Measurements from ENCODE around the gene MGAT4B.

MGAT4B gene

GRCh38 chr5:179779826-179780225 is 26.8 kb downstream of the MGAT4B start:
- Histone ChIP-seq H3K27ac (ENCODE audit: low read length) (no peak overlapping the region), H3K36me3 (ENCODE audit: control insufficient read depth, insufficient read depth, low read length) (peaks cover 7% of the 10 kb centered on the region), H3K27me3 (ENCODE audit: control insufficient read depth, insufficient read depth, low read length) (no peaks in the 10 kb centered on the region), H3K9me3 (ENCODE audit: control insufficient read depth, insufficient read depth, low read length) (no peaks in the 10 kb centered on the region), H3K4me1 (ENCODE audit: control insufficient read depth, insufficient read depth, low read length) (no peaks in the 10 kb centered on the region), H3K4me3 (ENCODE audit: low read length) (no peak overlapping the region)
- WGBS (ENCODE audit: insufficient coverage, insufficient read length) = no CpG with 5 or more reads among the region's 4 CpGs
- DNase-seq (ENCODE audit: low read depth, low spot score) = no peak

- Histone ChIP-seq H3K27me3 (ENCODE audit: control insufficient read depth, insufficient read depth, low read length) (no peaks in the 10 kb centered on the region), H3K4me1 (ENCODE audit: control insufficient read depth, insufficient read depth, low read length) (no peaks in the 10 kb centered on the region), H3K4me3 (ENCODE audit: low read length) (no peak overlapping the region), H3K36me3 (ENCODE audit: control insufficient read depth, insufficient read depth, low read length) (peaks cover 14% of the 10 kb centered on the region), H3K9me3 (ENCODE audit: control insufficient read depth, insufficient read depth, low read length) (no peaks in the 10 kb centered on the region), H3K27ac (ENCODE audit: low read length) (no peak overlapping the region)
- DNase-seq (ENCODE audit: low read depth, low spot score) = no peak
- WGBS (ENCODE audit: insufficient coverage, insufficient read length) = no CpG with 5 or more reads among the region's 5 CpGs
Observed at GRCh38 chr5:179778591-179778990, 28.1 kb downstream of the MGAT4B start.

- H3K36me3 ChIP-seq (ENCODE audit: control insufficient read depth, insufficient read depth, low read length) = peaks cover 16% of the 10 kb centered on the region
- H3K27ac ChIP-seq (ENCODE audit: low read length) = no peak overlapping the region
- DNase-seq (ENCODE audit: low read depth, low spot score) = no peak
- no peaks in the 10 kb centered on the region for H3K4me1 ChIP-seq (ENCODE audit: control insufficient read depth, insufficient read depth, low read length)
- H3K9me3 ChIP-seq (ENCODE audit: control insufficient read depth, insufficient read depth, low read length) = no peaks in the 10 kb centered on the region
- WGBS (ENCODE audit: insufficient coverage, insufficient read length) = no CpG with 5 or more reads among the region's 9 CpGs
- H3K4me3 ChIP-seq (ENCODE audit: low read length) = no peak overlapping the region
- no peaks in the 10 kb centered on the region for H3K27me3 ChIP-seq (ENCODE audit: control insufficient read depth, insufficient read depth, low read length)
Observed at GRCh38 chr5:179777909-179778308, 28.8 kb downstream of the MGAT4B start.

GRCh38 chr5:179777456-179777855 is 29.2 kb downstream of the MGAT4B start:
- no peak overlapping the region for H3K4me3 ChIP-seq (ENCODE audit: low read length)
- no peaks in the 10 kb centered on the region for H3K27me3 ChIP-seq (ENCODE audit: control insufficient read depth, insufficient read depth, low read length)
- no peak overlapping the region for H3K27ac ChIP-seq (ENCODE audit: low read length)
- no peaks in the 10 kb centered on the region for H3K9me3 ChIP-seq (ENCODE audit: control insufficient read depth, insufficient read depth, low read length)
- no peak for DNase-seq (ENCODE audit: low read depth, low spot score)
- H3K36me3 ChIP-seq (ENCODE audit: control insufficient read depth, insufficient read depth, low read length) = peaks cover 19% of the 10 kb centered on the region
- no CpG with 5 or more reads among the region's 10 CpGs for WGBS (ENCODE audit: insufficient coverage, insufficient read length)
- no peaks in the 10 kb centered on the region for H3K4me1 ChIP-seq (ENCODE audit: control insufficient read depth, insufficient read depth, low read length)

GRCh38 chr5:179776411-179776938 is 30.2 kb downstream of the MGAT4B start:
- DNase-seq (ENCODE audit: low read depth, low spot score) = no peak
- no peak overlapping the region for H3K4me3 ChIP-seq (ENCODE audit: low read length)
- no CpG with 5 or more reads among the region's 11 CpGs for WGBS (ENCODE audit: insufficient coverage, insufficient read length)
- H3K4me1 ChIP-seq (ENCODE audit: control insufficient read depth, insufficient read depth, low read length) = no peaks in the 10 kb centered on the region
- H3K9me3 ChIP-seq (ENCODE audit: control insufficient read depth, insufficient read depth, low read length) = no peaks in the 10 kb centered on the region
- peaks cover 23% of the 10 kb centered on the region for H3K36me3 ChIP-seq (ENCODE audit: control insufficient read depth, insufficient read depth, low read length)
- no peaks in the 10 kb centered on the region for H3K27me3 ChIP-seq (ENCODE audit: control insufficient read depth, insufficient read depth, low read length)
- H3K27ac ChIP-seq (ENCODE audit: low read length) = no peak overlapping the region

- Histone ChIP-seq H3K27me3 (ENCODE audit: control insufficient read depth, insufficient read depth, low read length) (no peaks in the 10 kb centered on the region), H3K4me3 (ENCODE audit: low read length) (no peak overlapping the region), H3K36me3 (ENCODE audit: control insufficient read depth, insufficient read depth, low read length) (peaks cover 22% of the 10 kb centered on the region), H3K9me3 (ENCODE audit: control insufficient read depth, insufficient read depth, low read length) (no peaks in the 10 kb centered on the region), H3K4me1 (ENCODE audit: control insufficient read depth, insufficient read depth, low read length) (no peaks in the 10 kb centered on the region), H3K27ac (ENCODE audit: low read length) (no peak overlapping the region)
- WGBS (ENCODE audit: insufficient coverage, insufficient read length) = no CpG with 5 or more reads among the region's 12 CpGs
- DNase-seq (ENCODE audit: low read depth, low spot score) = no peak
Observed at GRCh38 chr5:179774442-179774841, 32.2 kb downstream of the MGAT4B start.

- no CpG with 5 or more reads among the region's 9 CpGs for WGBS (ENCODE audit: insufficient coverage, insufficient read length)
- Histone ChIP-seq H3K9me3 (ENCODE audit: control insufficient read depth, insufficient read depth, low read length) (no peaks in the 10 kb centered on the region), H3K4me3 (ENCODE audit: low read length) (no peak overlapping the region), H3K4me1 (ENCODE audit: control insufficient read depth, insufficient read depth, low read length) (no peaks in the 10 kb centered on the region), H3K36me3 (ENCODE audit: control insufficient read depth, insufficient read depth, low read length) (peaks cover 22% of the 10 kb centered on the region), H3K27me3 (ENCODE audit: control insufficient read depth, insufficient read depth, low read length) (no peaks in the 10 kb centered on the region), H3K27ac (ENCODE audit: low read length) (no peak overlapping the region)
- DNase-seq (ENCODE audit: low read depth, low spot score) = no peak
Observed at GRCh38 chr5:179773686-179774040, 33.0 kb downstream of the MGAT4B start.

GRCh38 chr5:179772351-179772750 is 34.3 kb downstream of the MGAT4B start:
- no peaks in the 10 kb centered on the region for H3K27me3 ChIP-seq (ENCODE audit: control insufficient read depth, insufficient read depth, low read length)
- peaks cover 21% of the 10 kb centered on the region for H3K36me3 ChIP-seq (ENCODE audit: control insufficient read depth, insufficient read depth, low read length)
- H3K9me3 ChIP-seq (ENCODE audit: control insufficient read depth, insufficient read depth, low read length) = no peaks in the 10 kb centered on the region
- H3K4me3 ChIP-seq (ENCODE audit: low read length) = no peak overlapping the region
- H3K27ac ChIP-seq (ENCODE audit: low read length) = no peak overlapping the region
- DNase-seq (ENCODE audit: low read depth, low spot score) = no peak
- WGBS (ENCODE audit: insufficient coverage, insufficient read length) = no CpG with 5 or more reads among the region's 6 CpGs
- H3K4me1 ChIP-seq (ENCODE audit: control insufficient read depth, insufficient read depth, low read length) = no peaks in the 10 kb centered on the region

- Histone ChIP-seq H3K9me3 (ENCODE audit: control insufficient read depth, insufficient read depth, low read length) (no peaks in the 10 kb centered on the region), H3K4me1 (ENCODE audit: control insufficient read depth, insufficient read depth, low read length) (no peaks in the 10 kb centered on the region), H3K4me3 (ENCODE audit: low read length) (no peak overlapping the region), H3K36me3 (ENCODE audit: control insufficient read depth, insufficient read depth, low read length) (peaks cover 20% of the 10 kb centered on the region), H3K27me3 (ENCODE audit: control insufficient read depth, insufficient read depth, low read length) (no peaks in the 10 kb centered on the region), H3K27ac (ENCODE audit: low read length) (no peak overlapping the region)
- WGBS (ENCODE audit: insufficient coverage, insufficient read length) = no CpG with 5 or more reads among the region's 4 CpGs
- no peak for DNase-seq (ENCODE audit: low read depth, low spot score)
Observed at GRCh38 chr5:179771311-179771895, 35.3 kb downstream of the MGAT4B start.

- H3K4me1 ChIP-seq (ENCODE audit: control insufficient read depth, insufficient read depth, low read length) = no peaks in the 10 kb centered on the region
- no peaks in the 10 kb centered on the region for H3K9me3 ChIP-seq (ENCODE audit: control insufficient read depth, insufficient read depth, low read length)
- H3K27ac ChIP-seq (ENCODE audit: low read length) = no peak overlapping the region
- peaks cover 29% of the 10 kb centered on the region for H3K36me3 ChIP-seq (ENCODE audit: control insufficient read depth, insufficient read depth, low read length)
- no peak for DNase-seq (ENCODE audit: low read depth, low spot score)
- no peaks in the 10 kb centered on the region for H3K27me3 ChIP-seq (ENCODE audit: control insufficient read depth, insufficient read depth, low read length)
- no peak overlapping the region for H3K4me3 ChIP-seq (ENCODE audit: low read length)
- WGBS (ENCODE audit: insufficient coverage, insufficient read length) = no CpG with 5 or more reads among the region's 5 CpGs
Observed at GRCh38 chr5:179769796-179770195, 36.9 kb downstream of the MGAT4B start.

GRCh38 chr5:179769271-179769670 is 37.4 kb downstream of the MGAT4B start:
- WGBS (ENCODE audit: insufficient coverage, insufficient read length) = no CpG with 5 or more reads among the region's 6 CpGs
- no peak for DNase-seq (ENCODE audit: low read depth, low spot score)
- no peak overlapping the region for H3K27ac ChIP-seq (ENCODE audit: low read length)

More at GRCh38 chr5:179769271-179769670, 37.4 kb downstream of the MGAT4B start:
- Histone ChIP-seq H3K4me1 (ENCODE audit: control insufficient read depth, insufficient read depth, low read length) (no peaks in the 10 kb centered on the region), H3K4me3 (ENCODE audit: low read length) (no peak overlapping the region), H3K36me3 (ENCODE audit: control insufficient read depth, insufficient read depth, low read length) (peaks cover 26% of the 10 kb centered on the region), H3K9me3 (ENCODE audit: control insufficient read depth, insufficient read depth, low read length) (no peaks in the 10 kb centered on the region), H3K27me3 (ENCODE audit: control insufficient read depth, insufficient read depth, low read length) (no peaks in the 10 kb centered on the region)
